PC-3 (cell line): ENCODE data around the gene STARD4. TPM values are rescaled to one million over a fixed set of nuclear protein-coding genes. Genes with fewer than 3 reads are reported as not detected.

Experiments
- ATAC-seq: fragments of 200-7000 bp; cut with Tn5 transposase; 2 replicates; pipeline ENCODE4 v1.9.1; 2020; ENCODE audit warnings: mild to moderate bottlenecking, moderate library complexity
- BruUV-seq: library from RNA; stranded (reverse); fragments of 400-500 nt; replicated peaks from 2 replicates; lab custom pipeline; 2021; lab: Mats Ljungman, UMichigan
- CTCF ChIA-PET: fragments of 300-600 bp; sonication (Branson Sonifier 250); formaldehyde crosslinking; loops from one replicate; lab custom pipeline; 2022; ENCODE audit warnings: antibody characterized with exemption; lab: Charles Lee
- POLR2A ChIA-PET: fragments of 300-600 bp; sonication (Branson Sonifier 250); formaldehyde crosslinking; loops from one replicate; lab custom pipeline; 2022; ENCODE audit warnings: antibody characterized with exemption; ENCODE audit not compliant: unreplicated experiment; lab: Charles Lee
- DNase-seq: peaks from one replicate; pipeline ENCODE4 v3.0.0-alpha.2; 2015
- H2AFZ ChIP-seq: fragments of 300-600 bp; sonication (generic); 2 replicates; pipeline ENCODE4 v1.6.0; 2016; ENCODE audit warnings: antibody characterized with exemption, low read length
- H3F3A ChIP-seq: fragments of 300-600 bp; sonication (generic); one replicate; pipeline ENCODE4 v1.6.0; 2017; ENCODE audit warnings: antibody characterized with exemption, low read length, control low read depth, mild to moderate bottlenecking; ENCODE audit not compliant: unreplicated experiment
- H3K27ac ChIP-seq: fragments of 300-600 bp; sonication (generic); 2 replicates; pipeline ENCODE4 v1.5.1; 2016; ENCODE audit warnings: mild to moderate bottlenecking, low read length
- H3K27me3 ChIP-seq: fragments of 300-600 bp; sonication (generic); 2 replicates; pipeline ENCODE4 v1.6.1; 2016; ENCODE audit warnings: low read length, mixed read lengths
- H3K36me3 ChIP-seq: fragments of 300-600 bp; sonication (generic); 2 replicates; pipeline ENCODE4 v1.6.1; 2016; ENCODE audit warnings: low read depth, mixed run types, low read length, mixed read lengths
- H3K4me1 ChIP-seq: fragments of 300-600 bp; sonication (generic); 2 replicates; pipeline ENCODE4 v1.5.1; 2016; ENCODE audit warnings: low read length; ENCODE audit not compliant: insufficient read depth
- H3K4me2 ChIP-seq: fragments of 300-600 bp; sonication (generic); 2 replicates; pipeline ENCODE4 v1.6.0; 2016; ENCODE audit warnings: low read length
- H3K4me3 ChIP-seq: fragments of 300-600 bp; sonication (generic); 2 replicates; pipeline ENCODE4 v1.5.1; 2016; ENCODE audit warnings: mild to moderate bottlenecking, low read length, mixed read lengths
- H3K79me2 ChIP-seq: fragments of 300-600 bp; sonication (generic); 2 replicates; pipeline ENCODE4 v1.6.1; 2017; ENCODE audit warnings: low read length, mixed read lengths
- H3K9ac ChIP-seq: fragments of 300-600 bp; sonication (generic); 2 replicates; pipeline ENCODE4 v1.6.0; 2016; ENCODE audit warnings: mild to moderate bottlenecking, low read length
- H3K9me2 ChIP-seq: fragments of 300-600 bp; sonication (generic); replicated peaks from 2 replicates; pipeline ENCODE4 v1.6.1; 2016; ENCODE audit warnings: mixed run types, low read length, mixed read lengths
- H3K9me3 ChIP-seq: fragments of 300-600 bp; sonication (generic); 2 replicates; pipeline ENCODE4 v1.6.1; 2016; ENCODE audit warnings: low read length, mixed read lengths
- H4K20me1 ChIP-seq: fragments of 300-600 bp; sonication (generic); 2 replicates; pipeline ENCODE4 v1.6.1; 2016; ENCODE audit warnings: low read length, mixed read lengths
- CTCF ChIP-seq: fragments of 300-600 bp; sonication (generic); conservative IDR thresholded peaks from 2 replicates; pipeline ENCODE4 v1.5.1; 2017; ENCODE audit warnings: antibody characterized with exemption, low read depth, mild to moderate bottlenecking, low read length
- EZH2 ChIP-seq: fragments of 300-600 bp; sonication (generic); IDR thresholded peaks from one replicate; pipeline ENCODE4 v1.6.1; 2017; ENCODE audit warnings: antibody characterized with exemption, mild to moderate bottlenecking, low read length; ENCODE audit not compliant: unreplicated experiment
- EZH2phosphoT487 ChIP-seq: fragments of 300-600 bp; sonication (generic); IDR thresholded peaks from 2 replicates; pipeline ENCODE4 v1.6.1; 2018; ENCODE audit warnings: mild to moderate bottlenecking, antibody characterized with exemption, low read length, borderline replicate concordance
- intact Hi-C: fragments of 100-400 bp; cut with micrococcal nuclease; formaldehyde crosslinking; loops from 2 replicates; pipeline ENCODE4 v1.9.0; 2023
- total RNA-seq: library from RNA; depleted of rRNA; stranded (reverse); fragments of >200 nt; gene quantifications from 2 replicates; pipeline ENCODE4 v1.2.3, GENCODE V29; 2014

STARD4 gene
- total RNA-seq, 1 experiment from 2014 or later: 17.1 TPM

- Histone ChIP-seq H3K36me3 (no peaks in the 10 kb centered on the region), H3K4me2 (no peak overlapping the region), H4K20me1 (no peaks in the 10 kb centered on the region), H3K9ac (no peak overlapping the region), H3F3A (no peaks in the 10 kb centered on the region), H3K9me3 (no peaks in the 10 kb centered on the region), H3K4me1 (no peaks in the 10 kb centered on the region), H3K79me2 (no peaks in the 10 kb centered on the region), H3K27me3 (no peaks in the 10 kb centered on the region), H3K9me2 (no peaks in the 10 kb centered on the region), H3K4me3 (no peak overlapping the region), H3K27ac (no peak overlapping the region), H2AFZ (no peak overlapping the region)
- CTCF ChIA-PET: no interaction called here
- no peak for DNase-seq
- no peak for ATAC-seq
- POLR2A ChIA-PET: no interaction called here
- TF ChIP-seq EZH2 (no peak), CTCF (no peak), EZH2phosphoT487 (no peak)
- intact Hi-C loops: no loop called here
- BruUV-seq: no TSS peak
Measured at GRCh38 chr5:111520908-111521307, 8.6 kb upstream of the STARD4 start.

GRCh38 chr5:111518777-111519176 lies 6.4 kb upstream of the STARD4 start:
- Histone ChIP-seq H3K9ac (no peak overlapping the region), H3K4me1 (no peaks in the 10 kb centered on the region), H3K9me2 (no peaks in the 10 kb centered on the region), H4K20me1 (no peaks in the 10 kb centered on the region), H3K36me3 (no peaks in the 10 kb centered on the region), H3K27ac (no peak overlapping the region), H2AFZ (no peak overlapping the region), H3F3A (no peaks in the 10 kb centered on the region), H3K79me2 (no peaks in the 10 kb centered on the region), H3K27me3 (no peaks in the 10 kb centered on the region), H3K4me3 (no peak overlapping the region), H3K9me3 (no peaks in the 10 kb centered on the region), H3K4me2 (no peak overlapping the region)
- DNase-seq: no peak
- ChIA-PET CTCF (no interaction called here), POLR2A (no interaction called here)
- intact Hi-C loops: no loop called here
- no peak for TF ChIP-seq CTCF
- no peak for TF ChIP-seq EZH2phosphoT487
- TF ChIP-seq EZH2: no peak
- BruUV-seq: no TSS peak
- ATAC-seq: no peak

GRCh38 chr5:111517853-111518501 lies 5.6 kb upstream of the STARD4 start:
- no TSS peak for BruUV-seq
- no peak overlapping the region for H3K9ac ChIP-seq
- no peak for ATAC-seq
- no peaks in the 10 kb centered on the region for H3K36me3 ChIP-seq
- no peak overlapping the region for H2AFZ ChIP-seq
- no peak for DNase-seq
- no peaks in the 10 kb centered on the region for H3K27me3 ChIP-seq
- no peaks in the 10 kb centered on the region for H3K79me2 ChIP-seq
- no peak overlapping the region for H3K4me3 ChIP-seq
- no peaks in the 10 kb centered on the region for H4K20me1 ChIP-seq
- no peaks in the 10 kb centered on the region for H3K9me2 ChIP-seq
- intact Hi-C loops: no loop called here
- TF ChIP-seq EZH2: no peak
- no peak for TF ChIP-seq EZH2phosphoT487
- no peak for TF ChIP-seq CTCF
- no peaks in the 10 kb centered on the region for H3F3A ChIP-seq
- peaks cover 7% of the 10 kb centered on the region; the same call in 1 of the 2 replicates for H3K4me1 ChIP-seq
- ChIA-PET CTCF (interaction anchor here (0.6 kb wide), 1 partner anchor 14 kb away, joined by 7 read pairs; no protein-coding TSS in a partner anchor), POLR2A (no interaction called here)
- no peaks in the 10 kb centered on the region for H3K9me3 ChIP-seq
- H3K4me2 ChIP-seq: no peak overlapping the region
- no peak overlapping the region for H3K27ac ChIP-seq
